Kidney (tissue), 14 donors: ENCODE data around the gene SLC12A4. TPM values are rescaled to one million over a fixed set of nuclear protein-coding genes. Genes with fewer than 3 reads are reported as not detected.

Source experiments
- DNase-seq, 5 donors: peaks; one replicate each; pipeline ENCODE4 v3.0.0-alpha.2; 2013 to 2020
- FAIRE-seq: peaks from 2 replicates; lab custom pipeline; 2012; peaks lifted over from hg19 to GRCh38; lab: Jason Lieb, UNC
- H3K27ac ChIP-seq, 2 donors: one replicate each; pipeline ENCODE4 v1.7.0; 2013; ENCODE audit warnings: low read depth in 2 of 2, low read length in 2 of 2, inconsistent platforms in 1 of 2
- H3K27me3 ChIP-seq: one replicate; pipeline ENCODE4 v1.7.1; 2013; ENCODE audit warnings: low read length, inconsistent platforms; ENCODE audit not compliant: control insufficient read depth, insufficient read depth
- H3K36me3 ChIP-seq, 3 donors: one replicate each; pipeline versions ENCODE4 v1.7.0 to v1.7.1; 2013; ENCODE audit warnings: low read length in 3 of 3, control low read depth in 1 of 3, inconsistent platforms in 1 of 3; ENCODE audit not compliant: insufficient read depth in 3 of 3, control insufficient read depth in 2 of 3
- H3K4me1 ChIP-seq, 3 donors: one replicate each; pipeline versions ENCODE4 v1.7.0 to v1.7.1; 2013; ENCODE audit warnings: low read length in 3 of 3, inconsistent platforms in 1 of 3, low read depth in 1 of 3; ENCODE audit not compliant: control insufficient read depth in 2 of 3, insufficient read depth in 2 of 3
- H3K4me3 ChIP-seq, 3 donors: one replicate each; pipeline versions ENCODE4 v1.7.0 to v1.8.1; 2013; ENCODE audit warnings: low read length in 3 of 3, control low read depth in 1 of 3, inconsistent platforms in 1 of 3
- H3K9ac ChIP-seq, 3 donors: one replicate each; pipeline versions ENCODE4 v1.7.0 to v1.7.1; 2013; ENCODE audit warnings: low read length in 3 of 3, control low read depth in 1 of 3, inconsistent platforms in 1 of 3
- H3K9me3 ChIP-seq, 3 donors: one replicate each; pipeline versions ENCODE4 v1.7.0 to v1.7.1; 2013; ENCODE audit warnings: low read length in 3 of 3, control low read depth in 1 of 3, inconsistent platforms in 1 of 3; ENCODE audit not compliant: control insufficient read depth in 2 of 3, insufficient read depth in 1 of 3
- intact Hi-C: fragments of 100-400 bp; cut with DNase I; formaldehyde crosslinking; loops from one replicate; pipeline ENCODE4 v1.11.1; 2022
- polyA plus RNA-seq: library from polyadenylated mRNA; stranded (reverse); fragments of 350-450 nt; fragmentation: Illumina TruSeq; extraction: RNeasy Lipid Tissue Mini Kit (QIAGEN cat#74804); gene quantifications from one replicate; pipeline ENCODE4 v1.2.3, GENCODE V29; 2014; ENCODE audit warnings: low read depth, low replicate concordance; ENCODE audit not compliant: insufficient read depth
- total RNA-seq: library from RNA; stranded (reverse); fragmentation: NEBNext Ultra II Directional; extraction: Animal tissue kit (Norgen Biotek cat#: 25700); gene quantifications from one replicate; pipeline ENCODE4 v1.2.1, GENCODE V29; 2021
- TF ChIP-seq, protein P1 (sequence below): IDR thresholded peaks from 3 replicates; pipeline ENCODE4 v1.5.1; 2012; ENCODE audit warnings: mild to moderate bottlenecking, moderate library complexity, borderline replicate concordance; ENCODE audit not compliant: insufficient read depth; ENCODE audit errors: extremely low read depth
- donor health status: control.
- donor health status: control.
- donor health status: control.
- donor health status: control.
- donor health status: control.
- donor health status: DM: yes; HTN: yes; CAD: no.
- donor health status: Normal renal cell carcinoma (clear cell type).

Gene SLC12A4
- total and polyA plus RNA-seq, 2 donors from 2014 or later = 16.7 to 66.2 TPM

GRCh38 chr16:67927131-67927941 lies 41.1 kb downstream of the SLC12A4 start:
- H3K4me3 ChIP-seq = no peak overlapping the region

DNA sequence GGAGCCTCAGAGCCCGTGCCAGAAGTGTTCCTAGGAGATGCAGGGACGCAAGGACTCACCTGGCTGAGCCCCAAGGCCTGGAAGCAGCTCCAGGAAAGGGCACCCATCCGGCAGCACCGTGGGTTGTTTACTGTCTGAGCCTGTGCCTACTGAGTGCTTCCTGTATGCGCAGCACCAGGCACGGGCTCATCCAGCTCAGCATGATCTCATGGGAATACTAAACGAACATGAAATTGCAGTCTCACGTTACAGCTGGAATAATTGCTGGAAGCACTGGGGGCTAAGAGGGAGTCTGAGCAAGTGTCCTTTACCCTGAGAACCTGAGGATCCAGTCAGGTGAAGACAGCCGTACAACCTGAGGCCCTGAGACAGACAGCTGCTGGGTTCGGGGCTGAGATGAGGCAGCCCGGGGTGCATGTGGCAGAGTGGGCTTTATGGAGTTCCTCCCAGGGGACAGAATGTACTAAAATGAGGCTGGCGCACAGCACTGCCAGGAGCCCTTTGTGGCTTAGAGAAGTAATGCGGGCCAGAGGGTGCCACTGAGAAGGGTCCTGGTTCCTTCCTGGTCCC lies 42.2 kb downstream of the SLC12A4 start:
- no peak for FAIRE-seq
- TF ChIP-seq, protein P1, sequence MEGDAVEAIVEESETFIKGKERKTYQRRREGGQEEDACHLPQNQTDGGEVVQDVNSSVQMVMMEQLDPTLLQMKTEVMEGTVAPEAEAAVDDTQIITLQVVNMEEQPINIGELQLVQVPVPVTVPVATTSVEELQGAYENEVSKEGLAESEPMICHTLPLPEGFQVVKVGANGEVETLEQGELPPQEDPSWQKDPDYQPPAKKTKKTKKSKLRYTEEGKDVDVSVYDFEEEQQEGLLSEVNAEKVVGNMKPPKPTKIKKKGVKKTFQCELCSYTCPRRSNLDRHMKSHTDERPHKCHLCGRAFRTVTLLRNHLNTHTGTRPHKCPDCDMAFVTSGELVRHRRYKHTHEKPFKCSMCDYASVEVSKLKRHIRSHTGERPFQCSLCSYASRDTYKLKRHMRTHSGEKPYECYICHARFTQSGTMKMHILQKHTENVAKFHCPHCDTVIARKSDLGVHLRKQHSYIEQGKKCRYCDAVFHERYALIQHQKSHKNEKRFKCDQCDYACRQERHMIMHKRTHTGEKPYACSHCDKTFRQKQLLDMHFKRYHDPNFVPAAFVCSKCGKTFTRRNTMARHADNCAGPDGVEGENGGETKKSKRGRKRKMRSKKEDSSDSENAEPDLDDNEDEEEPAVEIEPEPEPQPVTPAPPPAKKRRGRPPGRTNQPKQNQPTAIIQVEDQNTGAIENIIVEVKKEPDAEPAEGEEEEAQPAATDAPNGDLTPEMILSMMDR = no peak
- no peaks in the 10 kb centered on the region for H3K27me3 ChIP-seq
- intact Hi-C loops = loop anchor here (10.0 kb wide), 2 partner anchors 111 to 251 kb away; no protein-coding TSS in a partner anchor
- DNase-seq = no peak
- no peak overlapping the region for H3K27ac ChIP-seq
- peaks cover 0 to 11% (median 2%) of the 10 kb centered on the region in 3 donors for H3K36me3 ChIP-seq
- H3K9me3 ChIP-seq = no peaks in the 10 kb centered on the region
- no peak overlapping the region for H3K9ac ChIP-seq
- no peak overlapping the region for H3K4me3 ChIP-seq
- peaks cover 0 to 6% (median 0%) of the 10 kb centered on the region in 3 donors for H3K4me1 ChIP-seq

More at GRCh38 chr16:67927131-67927941, 41.1 kb downstream of the SLC12A4 start:
- Histone ChIP-seq H3K4me1 (peaks cover 0 to 6% (median 0%) of the 10 kb centered on the region in 3 donors), H3K9ac (no peak overlapping the region), H3K36me3 (peaks cover 0 to 11% (median 2%) of the 10 kb centered on the region in 3 donors), H3K27me3 (no peaks in the 10 kb centered on the region), H3K9me3 (no peaks in the 10 kb centered on the region), H3K27ac (no peak overlapping the region)
- intact Hi-C loops = loop anchor here (10.0 kb wide), 2 partner anchors 113 to 253 kb away; no protein-coding TSS in a partner anchor
- FAIRE-seq = no peak
- no peak for DNase-seq
- TF ChIP-seq, protein P1 = no peak

GRCh38 chr16:67924140-67924906 lies 44.1 kb downstream of the SLC12A4 start:
- DNase-seq = no peak
- H3K9ac ChIP-seq = no peak overlapping the region
- no peak overlapping the region for H3K27ac ChIP-seq
- TF ChIP-seq, protein P1 = no peak
- H3K4me1 ChIP-seq = peaks cover 0 to 6% (median 0%) of the 10 kb centered on the region in 3 donors
- H3K9me3 ChIP-seq = no peaks in the 10 kb centered on the region
- no peak overlapping the region for H3K4me3 ChIP-seq
- intact Hi-C loops = loop anchor here (10.0 kb wide), 2 partner anchors 110 to 250 kb away; no protein-coding TSS in a partner anchor
- H3K27me3 ChIP-seq = no peaks in the 10 kb centered on the region
- H3K36me3 ChIP-seq = peaks cover 0 to 5% (median 4%) of the 10 kb centered on the region in 3 donors
- no peak for FAIRE-seq
